HG03558 (cell line): ENCODE data around the gene HGD.
"Not testable (repeated sequence)": the region's sequence is repeated elsewhere in the genome, so short reads cannot be mapped to it uniquely, and the experiment has no call there.

ENCODE experiments used
- ATAC-seq: cut with Tn5 transposase; IDR thresholded peaks from one replicate; pipeline ENCODE4 v1.9.1; 2021; ENCODE audit warnings: moderate number of reproducible peaks; ENCODE audit not compliant: unreplicated experiment; ENCODE audit errors: extremely low read depth

The HGD gene

DNA sequence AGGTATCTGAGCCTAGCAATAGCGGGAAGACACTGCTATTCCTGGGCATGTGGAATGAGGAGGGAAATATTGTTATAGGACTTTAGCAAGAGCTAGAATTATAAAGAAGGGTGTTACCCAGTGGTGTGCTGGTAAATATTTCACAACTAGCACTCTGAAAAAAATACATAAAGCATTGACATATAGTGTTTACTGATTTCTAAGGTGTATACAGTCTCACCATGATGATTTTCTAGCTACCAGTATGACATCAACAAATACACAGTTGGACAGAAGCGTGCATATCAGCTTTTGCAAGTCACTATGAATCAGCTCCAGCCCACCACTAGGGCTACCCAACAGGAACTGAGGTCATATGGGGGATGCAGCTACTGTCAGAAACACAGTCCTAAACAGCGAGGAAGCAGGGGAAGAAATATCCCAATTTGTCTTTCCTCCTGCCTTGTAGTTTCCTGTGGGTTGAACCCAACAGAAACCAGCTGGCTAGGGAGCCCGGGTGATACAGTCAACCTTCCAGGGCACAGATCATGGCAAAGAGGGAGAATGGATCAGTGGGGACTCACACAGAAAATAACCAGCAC is 39.6 kb downstream of the HGD start:
- ATAC-seq: no peak

DNA sequence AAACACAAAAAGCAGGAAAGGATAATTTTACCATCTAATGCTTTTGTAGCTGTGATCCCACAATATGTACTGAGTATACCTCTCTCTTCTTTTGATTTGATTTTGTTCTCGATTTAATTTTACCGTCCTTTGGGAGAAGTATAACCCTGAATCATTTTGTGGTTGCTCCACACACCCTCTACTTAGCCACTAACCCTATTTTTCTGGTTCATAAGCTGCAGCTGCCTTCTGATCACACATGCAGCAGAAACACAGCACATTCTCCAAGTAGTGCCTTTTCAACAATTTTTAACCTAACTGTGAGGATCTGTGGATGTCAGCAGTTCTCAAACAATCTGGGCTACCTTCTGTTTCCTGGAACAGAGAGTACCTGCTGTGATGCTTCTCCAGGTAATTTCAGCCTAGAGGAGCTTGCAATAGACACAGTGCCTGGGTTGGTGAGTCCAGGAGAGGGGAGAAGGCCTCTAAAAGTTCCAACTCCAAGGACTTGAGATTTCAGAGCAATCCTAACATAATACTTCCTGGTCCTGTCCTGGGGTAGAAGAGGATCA is 40.3 kb downstream of the HGD start:
- ATAC-seq: no peak

DNA sequence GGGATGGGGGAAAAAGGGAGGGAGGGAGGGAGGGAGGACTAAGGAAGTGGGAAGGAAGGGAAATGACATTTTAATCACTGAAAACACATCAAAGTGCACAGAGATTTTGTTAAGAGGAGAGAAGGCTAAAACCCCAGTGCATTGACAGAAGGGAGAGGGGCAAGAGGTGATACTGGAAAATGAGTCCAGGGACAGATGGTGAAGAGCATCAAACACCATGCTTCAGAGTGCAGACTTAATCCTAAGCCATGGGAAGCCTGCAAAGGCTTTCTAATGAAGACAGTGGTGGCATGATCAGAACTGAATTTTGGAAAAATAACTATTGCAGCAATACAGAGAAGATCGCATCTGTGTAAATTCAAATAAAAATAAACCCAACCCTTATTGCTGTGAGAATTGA is 41.8 kb downstream of the HGD start:
- ATAC-seq: no peak

DNA sequence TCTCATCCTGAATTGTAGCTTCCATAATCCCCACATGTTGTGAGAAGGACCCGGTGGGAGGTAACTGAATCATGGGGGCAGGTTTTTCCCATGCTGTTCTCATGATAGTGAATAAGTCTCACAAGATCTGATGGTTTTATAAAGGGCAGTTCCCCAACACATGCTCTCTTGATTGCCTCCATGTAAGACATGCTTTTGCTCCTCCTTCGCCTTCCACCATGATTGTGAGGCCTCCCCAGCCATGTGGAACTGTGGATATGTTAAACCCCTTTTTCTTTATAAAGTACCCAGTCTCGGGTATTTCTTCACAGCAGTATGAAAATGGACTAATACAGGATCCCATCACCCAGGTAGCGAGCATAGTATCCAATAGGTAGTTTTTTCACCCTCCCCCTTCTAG is 43.2 kb downstream of the HGD start:
- ATAC-seq: not testable (repeated sequence)

DNA sequence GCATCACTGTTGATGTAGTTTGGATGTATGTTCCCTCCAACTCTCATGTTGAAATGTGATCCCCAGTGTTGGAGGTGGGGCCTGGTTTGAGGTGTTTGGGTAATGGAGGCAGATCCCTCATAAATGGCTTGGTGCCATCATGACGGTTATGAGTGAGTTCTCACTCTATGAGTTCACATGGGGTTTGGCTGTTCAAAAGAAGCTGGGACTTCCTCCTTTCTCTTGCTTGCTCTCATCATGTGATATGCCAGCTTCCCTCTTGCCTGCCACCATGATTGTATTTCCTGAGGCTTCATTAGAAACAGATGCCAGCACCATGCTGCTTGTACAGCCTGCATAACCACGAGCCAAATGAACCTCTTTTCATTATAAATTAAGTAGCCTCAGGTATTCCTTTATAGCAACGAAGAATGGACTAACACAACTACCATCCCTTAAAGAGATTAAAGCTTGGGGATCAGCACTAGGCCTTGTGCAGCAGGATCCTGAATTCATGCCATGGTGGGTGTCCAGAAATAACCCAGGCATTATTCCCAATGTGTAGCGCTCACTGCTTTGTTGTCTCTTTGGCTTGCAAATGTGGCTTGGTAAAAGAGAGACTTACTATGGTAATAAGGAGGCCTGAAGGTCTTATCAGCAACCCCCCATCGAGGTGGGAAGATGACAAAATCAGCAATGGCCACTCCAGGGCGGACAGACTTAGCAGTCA is 44.0 kb downstream of the HGD start:
- ATAC-seq: no peak

DNA sequence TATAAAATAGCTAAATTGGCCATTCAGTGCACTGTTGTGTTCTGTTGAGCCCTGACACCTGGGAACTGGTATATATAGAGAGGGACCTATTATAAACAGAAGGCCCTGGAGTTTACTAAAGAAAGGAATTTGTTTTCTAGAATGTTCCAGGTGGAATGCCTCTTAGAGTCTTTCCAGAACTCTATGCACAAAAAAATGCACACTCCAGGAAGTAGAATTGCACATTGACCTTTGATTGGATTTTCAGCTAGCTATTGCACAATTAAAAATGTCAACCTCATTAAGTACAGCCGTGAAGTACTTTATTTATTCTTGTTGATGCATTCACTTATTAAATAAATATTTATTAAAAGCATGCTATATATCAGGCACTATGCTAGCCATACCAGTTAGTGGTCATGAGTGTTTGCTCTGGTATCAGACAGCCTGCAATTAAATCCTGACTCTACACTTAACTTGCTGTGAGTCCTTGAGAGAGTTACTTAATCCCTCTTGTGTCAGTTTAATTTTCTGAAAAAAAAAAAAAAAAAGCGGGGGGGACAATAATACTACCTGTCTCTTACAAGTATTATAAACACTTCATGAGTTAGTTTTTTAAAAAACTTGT is 45.1 kb downstream of the HGD start:
- no peak for ATAC-seq

DNA sequence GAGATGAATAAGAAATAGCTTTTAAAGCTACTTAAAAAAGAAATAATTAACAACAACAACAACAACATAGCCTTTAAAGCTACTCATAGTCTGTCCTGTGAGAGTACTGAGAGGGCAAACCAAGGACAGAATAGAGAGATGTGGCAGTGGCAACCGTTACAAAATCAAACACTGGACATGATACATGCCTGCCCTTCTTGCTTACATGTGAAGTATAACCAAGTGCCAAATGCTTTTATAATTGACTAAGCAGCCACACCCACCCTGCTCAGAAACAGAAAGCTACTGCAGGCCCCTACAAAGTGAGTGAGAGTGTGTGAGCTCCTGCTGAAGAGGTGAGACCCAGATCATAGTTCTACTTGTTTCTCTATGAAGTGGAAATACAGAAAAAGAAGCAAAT is 47.5 kb downstream of the HGD start:
- no peak for ATAC-seq

DNA sequence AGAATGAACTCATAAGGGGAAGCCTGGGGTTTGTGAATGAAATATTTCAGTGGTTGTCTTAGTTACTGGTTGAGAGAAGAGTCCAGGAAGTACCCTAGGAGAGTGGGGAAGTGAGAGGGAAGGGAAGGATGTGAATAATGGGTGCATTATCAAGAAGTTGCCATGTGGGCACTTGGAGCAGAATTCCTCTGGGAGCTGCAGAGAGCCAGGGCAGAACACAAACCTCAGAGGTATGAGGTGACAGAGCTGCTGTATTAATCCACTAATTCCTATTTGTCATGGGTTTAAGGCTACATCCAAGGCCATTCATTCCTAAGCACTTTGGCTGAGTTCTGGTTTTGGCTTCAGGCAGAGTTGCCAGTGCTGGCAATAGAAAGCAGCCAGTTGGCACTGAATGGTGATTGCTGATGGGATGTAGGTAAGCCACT is 56.9 kb downstream of the HGD start:
- no peak for ATAC-seq

DNA sequence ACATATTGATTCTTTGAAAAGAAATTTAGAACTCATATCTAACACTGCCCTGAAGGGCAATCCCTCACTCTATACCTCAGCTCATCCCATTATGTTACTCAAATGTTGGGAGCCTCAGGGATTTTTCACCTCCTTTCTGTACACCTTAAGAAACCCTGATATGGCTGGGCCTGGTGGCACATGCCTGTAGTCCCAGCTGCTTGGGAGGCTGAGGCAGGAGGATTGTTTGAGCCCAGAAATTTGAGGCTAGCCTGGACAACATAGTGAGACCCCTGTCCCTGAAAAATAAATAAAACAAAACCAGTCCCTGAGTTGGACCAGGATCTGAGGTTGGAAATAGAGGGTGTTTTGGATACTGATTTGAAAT is 58.3 kb downstream of the HGD start:
- ATAC-seq: no peak

DNA sequence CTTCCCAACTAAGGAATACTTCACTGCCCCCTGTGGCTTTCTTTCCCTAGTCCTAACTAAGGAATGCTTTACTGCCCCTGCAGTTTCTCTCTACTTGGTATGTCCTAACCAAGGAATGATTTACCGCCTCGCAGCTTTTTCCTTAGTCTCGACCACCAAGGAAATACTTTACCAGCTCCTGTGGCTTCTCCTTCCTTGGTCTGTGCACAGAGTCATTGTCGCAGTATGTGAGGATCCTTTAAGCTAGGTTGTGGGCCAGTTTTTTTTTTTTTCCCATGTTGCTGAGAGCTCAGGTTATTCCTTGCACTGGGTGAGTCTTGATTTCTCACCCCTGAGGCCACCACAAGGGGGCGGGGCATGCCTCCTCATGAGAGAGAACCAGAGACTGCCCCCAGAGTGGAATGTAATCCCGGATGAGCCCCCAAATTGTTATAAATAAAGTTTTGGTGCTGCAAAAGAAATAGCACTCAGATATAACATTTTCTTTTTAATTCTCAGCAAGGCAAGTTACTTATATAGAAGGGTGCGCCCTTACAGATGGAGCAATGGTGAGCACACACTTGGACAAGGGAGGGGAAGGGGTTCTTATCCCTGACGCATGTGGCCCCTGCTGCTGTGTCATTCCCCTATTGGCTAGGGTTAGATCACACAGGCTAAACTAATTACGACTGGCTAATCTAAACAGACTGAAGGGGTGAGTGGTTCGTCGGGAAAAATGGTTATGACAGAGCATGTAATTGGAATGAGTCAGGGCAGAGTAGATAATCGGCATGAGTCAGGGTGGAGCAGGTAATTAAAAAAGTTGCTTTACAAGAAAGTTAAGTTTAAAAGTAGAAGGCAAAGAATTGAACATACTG is 58.9 kb downstream of the HGD start:
- no peak for ATAC-seq

DNA sequence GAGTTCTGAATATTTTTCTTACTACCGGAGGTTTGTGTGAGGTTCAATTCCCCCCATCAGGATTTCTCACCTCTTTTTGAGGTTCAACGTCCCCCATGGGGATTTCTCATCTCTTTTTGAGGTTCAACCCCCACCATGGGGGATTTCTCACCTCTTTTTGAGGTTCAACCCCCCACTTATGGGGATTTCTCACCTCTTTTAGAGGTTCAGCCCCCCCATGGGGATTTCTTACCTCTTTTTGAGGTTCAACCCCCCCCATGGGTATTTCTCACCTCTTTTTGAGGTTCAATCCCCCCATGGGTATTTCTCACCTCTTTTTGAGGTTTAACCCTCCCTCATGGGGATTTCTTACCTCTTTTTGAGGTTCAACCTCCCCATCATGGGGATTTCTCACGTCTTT is 59.6 kb downstream of the HGD start:
- no peak for ATAC-seq

DNA sequence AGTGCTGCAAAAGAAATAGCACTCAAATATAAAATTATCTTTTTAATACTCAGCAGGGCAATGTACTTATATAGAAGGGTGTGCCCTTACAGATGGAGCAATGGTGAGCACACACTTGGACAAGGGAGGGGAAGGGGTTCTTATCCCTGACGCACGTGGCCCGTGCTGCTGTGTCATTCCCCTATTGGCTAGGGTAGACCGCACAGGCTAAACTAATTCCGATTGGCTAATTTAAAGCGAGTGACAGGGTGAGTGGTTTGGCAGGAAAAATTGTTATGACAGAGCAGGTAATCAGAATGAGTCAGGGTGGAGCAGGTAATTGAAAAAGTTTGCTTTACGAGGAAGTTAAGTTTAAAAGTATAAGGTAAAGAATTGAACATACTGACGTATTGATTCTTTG is 65.3 kb downstream of the HGD start:
- not testable (repeated sequence) for ATAC-seq

DNA sequence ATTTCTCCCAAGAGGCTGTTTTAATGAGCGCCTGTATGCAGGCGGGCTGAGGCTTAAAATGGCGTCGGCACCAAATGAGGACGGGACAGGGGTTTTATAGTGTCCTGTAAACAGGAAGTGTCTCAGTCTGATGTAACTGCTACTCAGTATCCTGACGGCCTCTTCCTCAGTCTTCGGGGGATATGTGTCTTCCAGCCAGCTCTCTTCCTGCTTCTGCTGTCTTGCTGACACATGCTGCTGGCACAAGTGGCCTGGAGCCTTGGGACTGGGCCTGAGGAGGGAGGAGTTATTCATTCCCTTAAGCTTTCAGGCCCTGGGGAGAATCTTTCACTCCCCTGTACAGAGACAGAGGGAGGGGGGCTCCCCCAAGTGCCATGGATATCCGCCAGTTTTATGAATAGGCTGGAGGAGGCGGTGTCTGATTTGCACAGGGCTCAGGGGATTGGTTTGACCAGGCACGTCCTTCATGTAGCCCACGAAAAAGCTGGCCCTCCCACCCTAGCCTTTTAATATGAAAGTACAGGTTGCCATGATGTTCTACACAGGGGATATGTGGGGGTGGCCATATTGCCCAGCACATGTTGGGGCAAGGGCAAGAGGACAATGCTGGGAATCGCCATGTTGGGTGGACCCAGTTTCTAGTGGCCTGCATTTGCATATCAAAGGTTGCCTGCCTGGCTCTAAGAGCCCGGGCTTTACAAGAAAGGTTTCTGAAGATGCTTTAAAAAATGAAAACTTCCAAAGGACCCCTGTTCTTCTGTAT is 66.0 kb downstream of the HGD start:
- ATAC-seq: no peak

DNA sequence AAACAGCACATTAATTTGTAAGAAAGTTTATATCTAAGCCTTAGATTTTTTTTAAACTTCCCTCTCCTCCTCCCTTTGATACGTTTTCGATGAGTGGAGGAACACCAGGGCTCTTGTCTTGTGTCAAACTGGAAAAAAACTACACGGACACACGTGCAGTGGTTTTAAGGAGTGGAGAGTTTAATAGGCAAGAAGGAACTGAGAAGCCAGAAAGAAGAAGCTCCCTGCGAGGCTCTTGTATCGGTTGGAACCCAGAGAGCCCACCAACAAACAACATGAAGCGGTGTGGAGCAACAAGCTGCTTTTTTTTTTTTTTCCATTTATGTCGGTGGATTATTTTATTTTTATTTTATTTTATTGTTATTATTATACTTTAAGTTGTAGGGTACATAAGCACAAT is 67.3 kb downstream of the HGD start:
- ATAC-seq: no peak

DNA sequence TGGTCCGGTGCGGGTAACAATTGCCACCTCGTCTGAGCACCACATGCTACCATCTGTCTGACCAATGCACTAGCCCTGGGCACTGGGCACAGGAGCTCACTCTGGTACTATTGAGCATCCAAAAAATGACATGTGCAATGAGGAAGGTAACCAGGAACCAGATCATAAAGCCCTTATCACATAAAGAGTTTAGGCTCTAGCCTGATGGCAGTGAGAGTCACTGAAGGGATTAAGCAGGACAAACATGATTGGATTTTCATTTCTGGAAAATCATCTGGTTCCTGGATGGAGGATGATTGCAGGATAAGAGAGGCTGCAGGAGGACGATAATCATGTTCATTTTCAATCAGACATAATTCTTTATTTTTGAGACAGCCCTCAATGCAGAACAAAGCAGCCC is 73.5 kb downstream of the HGD start:
- no peak for ATAC-seq

DNA sequence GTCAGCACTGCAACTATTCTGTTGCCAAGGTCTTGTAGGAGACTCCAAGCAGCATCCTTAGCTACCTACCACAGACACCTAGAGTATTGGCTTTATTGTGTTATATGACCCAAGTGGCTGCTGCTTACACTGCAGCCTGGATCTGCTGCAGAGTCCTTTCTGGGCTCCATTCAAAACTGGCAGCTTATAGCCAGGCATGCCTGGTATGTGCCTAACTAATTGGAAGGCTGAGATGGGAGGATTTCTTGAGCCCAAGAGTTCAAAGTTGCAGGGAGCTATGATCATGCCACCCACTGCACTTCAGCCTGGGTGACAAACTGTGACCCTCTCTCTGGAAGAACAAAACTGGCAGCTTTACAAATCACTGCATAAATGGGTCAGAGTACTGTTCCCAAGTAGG is 77.3 kb downstream of the HGD start:
- ATAC-seq: no peak

DNA sequence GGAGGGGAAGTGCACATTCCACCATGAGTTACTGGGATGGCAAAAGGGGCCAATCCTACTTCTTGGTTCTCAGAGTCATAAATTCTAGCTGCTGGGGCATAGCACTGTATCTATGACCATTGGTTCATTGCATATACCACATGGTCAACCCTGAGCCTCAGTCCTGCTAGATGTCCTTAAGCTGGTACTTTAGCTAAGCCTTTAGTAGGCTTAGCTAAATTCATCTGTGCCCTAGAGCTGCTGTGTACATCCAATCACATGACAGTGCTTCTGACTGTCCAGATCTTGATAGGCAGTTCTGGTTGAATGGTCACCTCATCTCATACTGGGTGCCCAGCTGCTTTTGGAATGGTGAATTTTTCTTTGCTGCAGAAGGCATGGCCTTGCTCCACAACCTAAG is 77.7 kb downstream of the HGD start:
- ATAC-seq: no peak

DNA sequence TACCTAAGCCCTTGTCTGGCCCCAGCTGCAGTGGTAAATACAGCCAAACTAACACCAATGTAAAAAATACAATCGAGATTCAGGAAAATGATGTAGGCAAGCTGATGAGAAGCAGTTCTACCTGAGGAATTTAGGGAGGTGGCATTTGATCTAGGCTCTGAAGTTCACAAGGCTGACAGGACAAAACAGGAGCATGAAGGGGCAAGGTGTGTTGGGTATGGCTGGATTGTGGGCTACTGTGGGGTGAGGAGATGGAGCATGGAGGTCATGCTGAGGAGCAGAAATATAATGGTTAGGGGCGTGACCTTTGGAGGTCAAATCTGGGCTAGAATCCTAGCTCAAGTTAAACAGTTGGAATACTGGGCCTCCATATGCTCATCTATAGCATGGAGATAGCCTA is 79.4 kb downstream of the HGD start:
- no peak for ATAC-seq

DNA sequence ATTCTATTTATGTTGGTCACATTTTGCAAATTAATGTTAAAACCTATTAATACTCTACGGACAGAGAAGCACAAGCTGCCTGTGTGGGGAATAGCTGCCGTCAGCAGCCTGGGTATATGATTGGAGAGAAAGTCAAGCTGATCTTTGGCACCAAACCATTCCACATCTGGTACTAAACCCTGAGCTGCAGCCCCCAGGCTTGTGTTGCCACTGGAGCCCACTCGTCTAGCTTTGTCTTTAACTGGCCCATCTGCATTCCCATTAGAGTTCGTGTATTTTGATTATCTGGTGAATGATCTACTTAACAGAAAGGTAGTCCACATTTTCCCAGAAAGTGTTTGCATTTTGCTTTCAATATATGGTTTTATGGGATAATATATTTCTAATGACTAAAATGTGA is 80.5 kb downstream of the HGD start:
- no peak for ATAC-seq

DNA sequence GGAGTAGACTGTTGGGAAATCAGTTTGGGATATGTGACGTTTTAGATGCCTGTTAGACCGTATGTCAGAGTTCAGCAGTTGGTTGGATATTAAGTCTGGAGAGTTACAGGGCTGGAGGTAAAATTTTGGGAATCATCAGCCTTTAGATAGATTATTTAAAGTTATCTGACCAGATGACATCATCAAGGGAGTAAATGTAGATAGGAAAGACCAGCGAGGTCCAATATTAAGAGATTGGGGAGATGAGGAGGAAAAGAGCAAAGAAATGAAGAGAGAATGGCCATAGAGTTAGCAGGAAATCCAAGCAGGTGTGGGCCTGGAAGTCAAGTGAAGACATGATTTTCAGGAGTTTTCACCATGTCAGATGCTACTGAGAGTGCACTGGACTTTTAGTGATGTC is 82.8 kb downstream of the HGD start:
- no peak for ATAC-seq
